GM21447 (cell line): ENCODE measurements around the gene TANGO2.

Source experiments
- ATAC-seq: cut with Tn5 transposase; IDR thresholded peaks from one replicate; pipeline ENCODE4 v1.9.1; 2021; ENCODE audit not compliant: unreplicated experiment

Gene TANGO2

GRCh38 chr22:20040327-20041200 is 19.7 kb downstream of the TANGO2 start:
- ATAC-seq = no peak

- ATAC-seq = no peak
These were observed 22.4 kb downstream of the TANGO2 start for GRCh38 chr22:20043057-20043996.

- ATAC-seq = no peak
These were observed 23.1 kb downstream of the TANGO2 start for GRCh38 chr22:20043997-20044342.

GRCh38 chr22:20044495-20045151 is 23.7 kb downstream of the TANGO2 start:
- no peak for ATAC-seq

GRCh38 chr22:20046730-20047129 is 25.8 kb downstream of the TANGO2 start:
- no peak for ATAC-seq

GRCh38 chr22:20051927-20052308 is 31.0 kb downstream of the TANGO2 start:
- no peak for ATAC-seq

GRCh38 chr22:20052309-20053259 is 31.7 kb downstream of the TANGO2 start:
- no peak for ATAC-seq

- ATAC-seq = no peak
These were observed 32.6 kb downstream of the TANGO2 start for GRCh38 chr22:20053407-20054033.

GRCh38 chr22:20054034-20054427 is 33.1 kb downstream of the TANGO2 start:
- ATAC-seq = no peak

- ATAC-seq = no peak
These were observed 33.6 kb downstream of the TANGO2 start for GRCh38 chr22:20054485-20054884.

- no peak for ATAC-seq
These were observed 34.2 kb downstream of the TANGO2 start for GRCh38 chr22:20055144-20055543.

- no peak for ATAC-seq
These were observed 34.7 kb downstream of the TANGO2 start for GRCh38 chr22:20055654-20056053.

- ATAC-seq = no peak
These were observed 35.3 kb downstream of the TANGO2 start for GRCh38 chr22:20056161-20056560.

GRCh38 chr22:20056696-20057386 is 35.9 kb downstream of the TANGO2 start:
- no peak for ATAC-seq

GRCh38 chr22:20057596-20058268 is 36.8 kb downstream of the TANGO2 start:
- no peak for ATAC-seq

- no peak for ATAC-seq
These were observed 38.3 kb downstream of the TANGO2 start for GRCh38 chr22:20058989-20059770.

- ATAC-seq = no peak
These were observed 40.0 kb downstream of the TANGO2 start for GRCh38 chr22:20060700-20061480.
